ENCODE results near the gene DCK.

Gene DCK

GRCh38 chr4:71063711-71064110 is 70.3 kb downstream of the DCK start:
- DNase-seq (ENCODE audit: low spot score) = no peak

- no peak for DNase-seq (ENCODE audit: low spot score)
Observed at GRCh38 chr4:71064521-71064920, 71.1 kb downstream of the DCK start.

GRCh38 chr4:71065991-71066510 is 72.6 kb downstream of the DCK start:
- no peak for DNase-seq (ENCODE audit: low spot score)

GRCh38 chr4:71066737-71067716 is 73.6 kb downstream of the DCK start:
- no peak for DNase-seq (ENCODE audit: low spot score)

- DNase-seq (ENCODE audit: low spot score) = no peak
Observed at GRCh38 chr4:71069063-71069462, 75.6 kb downstream of the DCK start.

GRCh38 chr4:71070015-71070414 is 76.6 kb downstream of the DCK start:
- no peak for DNase-seq (ENCODE audit: low spot score)

GRCh38 chr4:71074452-71075299 is 81.2 kb downstream of the DCK start:
- no peak for DNase-seq (ENCODE audit: low spot score)

All from iPS-NIHi11 (cell line).